HG03045 (cell line): ENCODE measurements around the gene RGMB.
"Not testable (repeated sequence)": the region's sequence is repeated elsewhere in the genome, so short reads cannot be mapped to it uniquely, and the experiment has no call there.

Experiments
- ATAC-seq: cut with Tn5 transposase; IDR thresholded peaks from one replicate; pipeline ENCODE4 v1.9.1; 2021; ENCODE audit warnings: mild to moderate bottlenecking, moderate library complexity; ENCODE audit not compliant: unreplicated experiment

Gene RGMB

GRCh38 chr5:98773464-98774191 is at the start of gene RGMB:
RGMB (plus strand) TSS chr5:98773663; CDS start chr5:98774071, 408 bp downstream.
- peak; percentile 93 for ATAC-seq

- ATAC-seq, result no peak
These were observed 47.2 kb upstream of the RGMB start for GRCh38 chr5:98726258-98726657.

- no peak for ATAC-seq
These were observed 45.8 kb upstream of the RGMB start for GRCh38 chr5:98727686-98728085.

DNA sequence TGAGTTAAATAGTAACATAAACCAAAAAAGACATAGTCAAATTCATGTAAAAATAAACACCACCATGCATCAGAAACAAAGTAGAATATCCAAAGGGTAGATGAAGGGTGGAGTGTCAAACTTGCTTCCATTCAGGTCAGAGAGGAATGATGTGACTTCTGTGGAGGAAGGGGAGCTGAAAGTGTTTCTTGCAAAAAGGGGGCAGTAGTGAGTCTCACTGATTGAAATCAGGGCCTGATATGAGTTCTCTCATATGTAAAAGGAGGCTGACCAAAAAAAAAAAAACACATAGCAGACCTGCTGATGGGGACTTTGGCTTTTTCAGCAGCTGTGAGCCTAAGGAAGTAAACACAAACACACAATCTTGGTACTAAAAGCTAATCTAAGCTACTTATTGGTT is 38.8 kb upstream of the RGMB start:
- ATAC-seq, result no peak

DNA sequence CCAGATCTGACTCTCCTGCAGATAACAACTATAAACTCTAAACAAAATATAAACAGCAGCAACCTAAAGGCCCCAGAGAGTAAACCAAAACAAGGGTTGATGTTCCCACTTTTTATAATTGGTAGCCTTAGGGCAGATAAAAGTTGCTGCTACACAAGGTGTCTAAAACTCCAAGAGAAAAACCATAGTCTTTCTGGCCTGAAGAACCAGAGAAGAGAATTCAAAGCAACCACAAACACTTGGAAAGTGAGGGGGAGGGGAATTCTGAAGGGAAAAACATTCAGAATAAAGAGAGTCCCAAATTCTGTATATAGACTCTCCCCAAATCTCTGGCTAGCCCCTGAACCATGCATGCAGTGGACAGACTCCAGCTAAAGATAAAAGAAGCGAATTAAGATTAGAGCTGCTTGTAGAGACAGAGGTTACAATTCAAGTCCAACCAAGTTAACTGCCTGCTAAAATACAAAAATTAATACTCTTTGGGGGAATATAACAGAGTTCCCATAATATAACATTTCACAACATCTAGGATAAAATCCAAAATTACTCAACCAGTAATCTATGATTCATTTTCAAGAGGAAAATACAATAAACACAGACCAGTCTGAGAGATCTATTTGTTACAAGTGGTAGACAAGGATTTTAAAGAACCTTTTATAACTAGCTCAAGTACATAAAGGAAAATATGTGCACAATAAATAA is 37.5 kb upstream of the RGMB start:
- no peak for ATAC-seq

GRCh38 chr5:98736753-98737152 is 36.7 kb upstream of the RGMB start:
- no peak for ATAC-seq

DNA sequence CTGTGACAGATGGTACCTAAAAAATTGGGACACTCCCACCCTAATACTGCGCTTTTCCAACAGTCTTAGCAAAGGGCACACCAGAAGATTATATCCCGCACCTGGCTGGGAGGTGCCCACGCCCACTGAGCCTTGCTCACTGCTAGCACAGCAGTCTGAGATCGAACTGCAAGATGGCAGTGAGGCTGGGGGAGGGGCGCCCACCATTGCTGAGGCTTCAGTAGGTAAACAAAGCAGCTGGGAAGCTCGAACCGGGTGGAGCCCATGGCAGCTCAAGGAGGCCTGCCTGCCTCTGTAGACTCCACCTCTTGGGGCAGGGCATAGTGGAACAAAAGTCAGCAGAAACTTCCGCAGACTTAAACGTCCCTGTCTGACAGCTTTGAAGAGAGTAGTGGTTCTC is 36.0 kb upstream of the RGMB start:
- not testable (repeated sequence) for ATAC-seq

DNA sequence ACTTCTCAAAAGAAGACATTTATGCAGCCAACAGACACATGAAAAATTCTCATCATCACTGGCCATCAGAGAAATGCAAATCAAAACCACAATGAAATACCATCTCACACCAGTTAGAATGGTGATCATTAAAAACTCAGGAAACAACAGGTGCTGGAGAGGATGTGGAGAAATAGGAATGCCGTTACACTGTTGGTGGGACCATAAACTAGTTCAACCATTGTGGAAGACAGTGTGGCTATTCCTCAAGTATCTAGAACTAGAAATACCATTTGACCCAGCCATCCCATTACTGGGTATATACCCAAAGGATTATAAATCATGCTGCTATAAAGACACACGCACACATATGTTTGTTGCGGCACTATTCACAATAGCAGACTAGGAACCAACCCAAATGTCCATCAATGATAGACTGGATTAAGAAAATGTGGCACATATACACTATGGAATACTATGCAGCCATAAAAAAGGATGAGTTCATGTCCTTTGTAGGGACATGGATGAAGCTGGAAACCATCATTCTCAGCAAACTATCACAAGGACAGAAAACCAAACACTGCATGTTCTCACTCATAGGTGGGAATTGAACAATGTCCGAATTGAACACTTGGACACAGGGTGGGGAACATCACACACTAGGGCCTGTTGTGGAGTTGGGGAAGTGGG is 34.8 kb upstream of the RGMB start:
- not testable (repeated sequence) for ATAC-seq

- ATAC-seq, result no peak
These were observed 31.5 kb upstream of the RGMB start for GRCh38 chr5:98741926-98742325.

DNA sequence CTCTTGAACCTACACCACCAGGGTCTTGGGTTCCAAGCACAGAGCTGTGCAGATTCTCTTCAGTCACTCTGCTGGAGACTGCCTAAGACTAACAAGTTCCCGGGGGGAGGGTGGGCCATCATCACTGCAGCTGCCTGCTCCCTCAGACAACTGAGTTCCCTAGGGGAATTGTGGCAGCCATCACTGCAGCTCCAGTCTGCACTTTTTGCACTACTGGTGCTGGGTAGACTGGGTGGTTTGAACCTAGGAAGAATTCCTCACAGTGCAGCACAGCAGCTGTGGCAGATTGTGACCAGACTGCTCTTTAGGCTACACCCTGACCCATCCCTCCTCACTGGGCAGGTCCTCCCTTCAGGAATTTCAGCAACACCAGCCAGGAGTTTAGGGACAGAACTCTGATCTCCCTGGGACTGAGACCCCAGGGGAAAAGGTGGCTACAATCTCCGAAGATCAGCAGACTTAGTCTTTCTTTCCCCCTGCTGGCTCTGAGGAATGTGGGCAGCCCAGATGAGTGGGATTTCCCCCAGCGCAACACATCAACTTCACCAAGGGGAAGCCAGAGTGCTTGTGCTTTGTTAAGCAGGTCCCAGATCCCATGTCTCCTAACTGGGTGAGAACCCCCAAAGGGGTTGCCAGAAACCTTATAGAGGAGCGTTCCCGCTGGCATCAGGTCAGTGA is 30.9 kb upstream of the RGMB start:
- ATAC-seq, result no peak

GRCh38 chr5:98748259-98748658 is 25.2 kb upstream of the RGMB start:
- ATAC-seq, result not testable (repeated sequence)

GRCh38 chr5:98749046-98749445 is 24.4 kb upstream of the RGMB start:
- no peak for ATAC-seq

- ATAC-seq, result no peak
These were observed 22.8 kb upstream of the RGMB start for GRCh38 chr5:98750693-98751092.

- ATAC-seq, result not testable (repeated sequence)
These were observed 21.1 kb upstream of the RGMB start for GRCh38 chr5:98752331-98752730.

DNA sequence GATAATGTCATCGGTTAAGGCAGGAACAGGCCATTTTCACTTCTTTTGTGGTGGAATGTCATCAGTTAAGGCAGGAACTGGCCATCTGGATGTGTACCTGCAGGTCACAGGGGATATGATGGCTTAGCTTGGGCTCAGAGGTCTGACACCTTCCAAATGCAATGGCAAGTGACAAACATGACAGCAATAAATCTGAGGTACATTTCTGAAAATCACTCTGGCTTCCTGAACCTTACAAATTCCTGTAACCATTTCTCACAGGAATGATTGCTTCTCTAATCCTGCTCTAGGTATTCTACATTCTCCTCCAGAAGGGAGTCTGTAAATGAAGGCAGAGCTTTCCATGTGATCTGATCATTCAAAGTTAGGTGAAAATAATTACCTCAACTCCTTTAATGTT is 20.7 kb upstream of the RGMB start:
- not testable (repeated sequence) for ATAC-seq

- no peak for ATAC-seq
These were observed 20.0 kb upstream of the RGMB start for GRCh38 chr5:98753507-98753906.

DNA sequence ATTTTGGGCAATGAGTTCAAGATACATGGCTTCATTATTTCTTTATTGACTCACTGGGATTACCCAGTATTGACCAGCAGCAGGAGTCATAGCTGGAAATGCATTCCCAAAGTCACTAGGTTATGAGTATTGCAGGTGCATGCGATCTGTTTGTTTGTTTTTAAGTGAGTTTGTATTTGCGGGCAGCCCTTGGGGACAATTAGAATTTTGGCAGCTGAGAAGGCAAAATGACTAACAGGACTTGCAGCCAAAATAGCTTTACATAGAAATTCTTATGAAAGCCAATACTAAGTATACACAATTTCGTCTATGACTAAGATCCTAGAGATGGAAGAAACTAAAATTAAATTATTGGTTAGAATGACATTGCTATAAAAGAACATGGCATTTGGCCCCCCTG is 18.1 kb upstream of the RGMB start:
- ATAC-seq, result no peak

DNA sequence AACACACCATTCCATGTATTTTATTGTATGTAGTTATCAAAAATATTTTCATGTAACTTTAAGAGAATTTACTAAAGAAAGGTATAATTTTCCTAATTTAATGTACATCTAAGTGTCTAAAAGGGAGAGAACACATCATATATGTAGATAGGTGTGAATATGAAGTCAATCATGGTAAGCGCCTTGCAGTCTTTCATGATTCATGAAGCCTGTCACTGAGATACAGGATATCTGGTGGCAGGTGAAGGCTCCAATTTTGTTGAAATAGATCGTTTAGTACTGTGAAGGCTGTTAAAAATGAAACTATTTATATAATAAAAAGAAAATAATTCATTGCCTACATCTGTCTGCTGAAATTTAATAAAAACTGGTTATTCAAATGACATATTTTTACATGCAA is 15.5 kb upstream of the RGMB start:
- no peak for ATAC-seq

DNA sequence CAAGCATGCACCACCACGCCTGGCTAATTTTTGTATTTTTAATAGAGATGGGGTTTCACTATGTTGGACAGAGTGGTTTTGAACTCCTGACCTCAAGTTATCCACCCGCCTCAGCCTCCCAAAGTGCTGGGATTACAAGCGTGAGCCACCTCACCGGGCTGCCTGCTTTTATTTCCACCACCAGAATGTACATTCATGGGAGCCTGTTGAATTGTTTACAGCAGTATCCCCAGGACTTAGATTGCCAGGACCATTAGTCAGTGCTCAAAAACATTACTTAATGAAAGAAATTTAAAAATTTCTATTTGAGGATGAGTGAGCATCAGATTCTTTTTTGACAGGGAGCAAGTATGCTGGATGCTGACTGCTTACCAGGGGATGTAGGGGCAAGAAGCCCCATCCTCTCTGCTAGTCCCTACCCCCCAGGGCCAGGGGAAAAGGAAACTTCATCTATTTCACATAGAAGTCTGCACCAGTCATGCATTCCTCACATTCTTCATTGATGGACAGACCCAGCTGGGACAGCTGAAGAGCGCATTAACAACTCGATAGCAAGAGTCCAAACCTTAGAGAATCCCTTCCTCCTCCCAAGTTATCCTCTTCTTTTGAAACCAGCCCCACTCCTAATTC is 10.3 kb upstream of the RGMB start:
- ATAC-seq, result no peak

GRCh38 chr5:98765815-98766214 is 7.6 kb upstream of the RGMB start:
- no peak for ATAC-seq

DNA sequence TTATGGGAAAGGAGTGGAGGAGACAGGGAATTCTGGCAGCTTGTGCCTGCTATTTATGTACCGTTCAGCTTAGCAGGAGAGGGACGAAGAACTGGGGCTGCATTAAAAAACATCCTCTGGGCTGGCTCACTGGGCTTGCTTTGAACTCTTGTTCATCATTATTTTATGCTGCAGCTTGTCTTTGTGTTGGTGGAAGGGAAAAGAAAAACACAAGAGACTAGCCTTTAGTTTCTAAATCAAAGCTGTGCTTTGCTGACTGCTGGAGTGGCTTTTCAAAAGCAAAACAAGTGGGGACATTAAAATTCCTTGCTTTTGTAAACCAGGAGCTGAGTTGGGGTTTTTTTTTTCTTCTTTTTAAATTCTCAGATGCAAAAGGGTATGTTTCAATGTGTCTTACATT is 5.9 kb upstream of the RGMB start:
- ATAC-seq, result no peak
